ENCODE data around the gene PFKFB3. TPM values are rescaled to one million over a fixed set of nuclear protein-coding genes. Genes with fewer than 3 reads are reported as not detected.
"Not testable (repeated sequence)": the region's sequence is repeated elsewhere in the genome, so short reads cannot be mapped to it uniquely, and the experiment has no call there.

PFKFB3 gene
- total RNA-seq, 1 donor from 2014 or later, result 28.1 TPM

GRCh38 chr10:6248908-6249307 is 46.2 kb downstream of the PFKFB3 start:
- intact Hi-C loops (cut with DNase I); ATAC-seq: not testable (repeated sequence)
- peak; percentile 79 for DNase-seq (ENCODE audit: missing footprints)

DNA sequence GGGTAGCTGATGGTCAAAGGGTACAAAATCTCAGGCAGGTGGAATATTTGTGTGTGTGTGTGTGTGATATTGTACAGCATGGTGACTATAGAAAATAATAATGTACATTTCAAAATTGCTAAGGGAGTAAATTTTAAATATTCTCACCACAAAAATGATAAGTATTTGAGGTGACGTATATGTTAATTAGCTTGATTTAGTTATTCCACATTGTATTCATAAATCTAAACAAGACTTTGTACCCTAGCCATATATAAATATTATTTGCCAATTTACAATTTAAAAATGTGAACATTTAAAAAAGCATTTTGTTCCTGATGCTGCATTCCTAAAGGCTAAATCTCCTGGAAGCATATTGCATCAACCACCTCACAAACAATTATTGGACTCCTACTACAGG is 47.0 kb downstream of the PFKFB3 start:
- intact Hi-C loops (cut with DNase I), result no loop called here
- ATAC-seq (no peak), DNase-seq (ENCODE audit: missing footprints) (no peak)

DNA sequence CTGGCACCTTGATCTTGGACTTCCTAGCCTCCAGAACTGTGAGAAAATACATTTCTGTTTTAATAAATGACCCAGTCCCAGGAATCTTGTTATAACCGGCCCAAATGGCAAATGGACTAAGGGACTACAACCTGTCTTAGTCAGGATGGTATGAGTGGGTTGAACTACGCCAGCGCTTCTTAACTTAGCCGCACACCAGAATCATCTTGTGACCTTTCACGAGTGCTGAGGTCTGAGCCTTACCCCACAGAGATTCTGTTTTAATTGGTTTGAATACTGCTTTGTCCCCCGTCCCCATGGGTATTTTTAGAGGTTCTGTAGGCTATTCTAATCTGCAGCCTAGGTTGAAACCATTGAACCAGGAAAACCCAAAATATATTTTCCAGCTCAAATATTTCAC is 48.0 kb downstream of the PFKFB3 start:
- DNase-seq (ENCODE audit: missing footprints), result no peak
- no peak for ATAC-seq
- intact Hi-C loops (cut with DNase I), result no loop called here

GRCh38 chr10:6254201-6254600 is 51.5 kb downstream of the PFKFB3 start:
- ATAC-seq (no peak), DNase-seq (ENCODE audit: missing footprints) (no peak)
- intact Hi-C loops (cut with DNase I), result no loop called here

- no peak for DNase-seq (ENCODE audit: missing footprints)
- no peak for ATAC-seq
- intact Hi-C loops (cut with DNase I), result no loop called here
Observed at GRCh38 chr10:6255548-6256061, 52.9 kb downstream of the PFKFB3 start.

GRCh38 chr10:6256439-6256838 is 53.7 kb downstream of the PFKFB3 start:
- intact Hi-C loops (cut with DNase I), result no loop called here
- DNase-seq (ENCODE audit: missing footprints) (no peak), ATAC-seq (no peak)

DNA sequence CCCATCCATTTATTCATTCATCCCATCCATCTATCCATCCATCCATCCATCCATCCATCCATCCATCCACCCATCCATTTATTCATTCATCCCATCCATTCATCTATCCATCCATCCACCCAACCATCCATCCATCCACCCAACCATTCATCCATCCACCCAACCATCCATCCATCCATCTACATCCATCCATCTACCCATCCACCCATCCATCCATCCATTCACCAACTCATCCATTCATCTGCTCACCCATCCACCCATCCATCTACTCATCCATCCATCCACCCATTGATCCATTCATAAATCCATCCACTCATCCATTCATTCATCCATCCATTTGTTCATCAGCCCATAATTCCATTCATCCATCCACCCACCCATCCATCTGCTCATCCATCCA is 56.4 kb downstream of the PFKFB3 start:
- intact Hi-C loops (cut with DNase I), result no loop called here
- DNase-seq (ENCODE audit: missing footprints) (no peak), ATAC-seq (no peak)

DNA sequence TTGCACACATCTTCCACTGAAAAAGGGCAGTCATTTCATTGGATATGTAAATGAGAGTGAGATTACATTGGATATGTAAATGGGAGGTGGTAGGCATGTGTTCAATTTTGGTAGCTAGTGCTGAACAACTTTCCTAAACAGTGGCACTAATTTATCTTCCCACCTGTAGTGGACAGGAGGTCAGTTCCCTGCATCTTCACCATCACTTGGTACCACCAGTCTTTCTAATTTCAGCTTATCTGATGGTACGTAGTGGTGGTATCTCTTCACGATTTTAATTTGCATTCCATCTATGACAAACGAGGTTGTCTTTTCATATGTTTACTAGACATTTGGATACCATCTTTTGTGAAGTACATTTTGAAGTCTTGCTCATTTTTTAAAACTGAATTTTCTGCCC is 58.1 kb downstream of the PFKFB3 start:
- intact Hi-C loops (cut with DNase I), result no loop called here
- ATAC-seq, result no peak

GRCh38 chr10:6267941-6268340 is 65.2 kb downstream of the PFKFB3 start:
- intact Hi-C loops (cut with DNase I), result no loop called here
- DNase-seq (ENCODE audit: missing footprints) (no peak), ATAC-seq (no peak)

More for the DNA sequence above, 58.1 kb downstream of the PFKFB3 start:
- no peak for DNase-seq (ENCODE audit: missing footprints)

- intact Hi-C loops (cut with DNase I), result no loop called here
- DNase-seq (ENCODE audit: missing footprints) (no peak), ATAC-seq (no peak)
Observed at GRCh38 chr10:6269432-6269831, 66.7 kb downstream of the PFKFB3 start.

- DNase-seq (ENCODE audit: missing footprints), result no peak
- ATAC-seq, result no peak
- intact Hi-C loops (cut with DNase I), result no loop called here
Observed at GRCh38 chr10:6269953-6270867, 67.5 kb downstream of the PFKFB3 start.

GRCh38 chr10:6270951-6271350 is 68.2 kb downstream of the PFKFB3 start:
- no peak for ATAC-seq

DNA sequence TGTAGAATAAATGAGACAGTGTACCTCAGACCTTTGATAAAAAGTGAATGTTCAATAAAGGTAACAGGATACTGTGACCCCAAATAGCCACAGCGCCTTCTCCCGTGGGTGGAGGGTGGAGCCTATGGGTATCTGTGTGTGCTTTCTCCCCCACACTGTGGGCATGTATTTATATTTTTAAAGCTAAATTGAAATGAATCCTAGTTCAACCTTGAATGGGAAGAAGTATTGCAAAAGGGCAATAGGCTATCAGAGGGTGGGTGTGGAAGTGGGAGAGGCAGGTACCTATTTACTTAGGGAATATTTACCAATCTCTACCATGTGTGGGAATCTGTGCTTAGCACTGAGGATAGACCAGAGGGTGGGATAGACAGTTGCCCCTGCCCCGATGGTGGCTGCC is 68.9 kb downstream of the PFKFB3 start:
- intact Hi-C loops (cut with DNase I), result no loop called here
- ATAC-seq, result no peak

More at GRCh38 chr10:6270951-6271350, 68.2 kb downstream of the PFKFB3 start:
- no peak for DNase-seq (ENCODE audit: missing footprints)
- intact Hi-C loops (cut with DNase I), result no loop called here

DNA sequence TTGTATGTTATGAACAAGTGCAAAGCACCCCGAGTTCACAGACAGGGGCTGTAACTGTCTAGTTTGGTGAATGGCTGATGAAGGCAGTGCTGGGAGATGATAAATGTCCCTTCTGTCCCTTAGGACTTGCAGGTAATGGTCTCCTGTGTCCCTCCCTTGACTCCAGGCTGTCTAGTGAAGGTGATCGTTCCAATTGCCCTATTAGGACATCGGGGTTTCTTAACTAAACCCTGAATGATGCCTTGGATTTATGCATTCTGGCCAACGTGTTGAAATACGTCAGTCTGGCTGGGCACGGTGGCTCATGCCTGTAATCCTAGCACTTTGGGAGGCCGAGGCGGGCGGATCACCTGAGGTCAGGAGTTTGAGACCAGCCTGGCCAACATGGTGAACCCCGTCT is 69.4 kb downstream of the PFKFB3 start:
- ATAC-seq (no peak), DNase-seq (ENCODE audit: missing footprints) (no peak)
- intact Hi-C loops (cut with DNase I), result no loop called here

More for the DNA sequence above, 68.9 kb downstream of the PFKFB3 start:
- DNase-seq (ENCODE audit: missing footprints), result no peak

DNA sequence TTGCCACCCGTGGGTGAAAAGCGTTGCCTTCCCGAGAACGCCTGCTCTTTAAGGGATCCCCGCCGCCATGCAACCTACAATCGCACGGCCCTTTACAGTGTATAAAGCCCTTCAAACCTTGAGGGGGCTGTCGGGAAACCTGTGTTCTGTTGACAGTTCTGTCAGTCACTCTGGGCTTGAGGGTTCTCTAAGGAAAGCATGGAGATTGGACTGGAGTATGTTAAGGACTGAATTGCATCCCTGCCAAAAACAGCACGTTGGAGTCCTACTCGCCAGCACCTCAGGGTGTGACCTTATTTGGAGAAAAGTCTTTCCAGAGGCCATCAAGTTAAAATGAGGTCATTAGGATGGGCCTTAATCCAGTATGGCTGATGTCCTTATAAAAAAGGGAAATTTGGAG is 70.6 kb downstream of the PFKFB3 start:
- intact Hi-C loops (cut with DNase I), result no loop called here
- no peak for DNase-seq (ENCODE audit: missing footprints)
- no peak for ATAC-seq

GRCh38 chr10:6274040-6274439 is 71.3 kb downstream of the PFKFB3 start:
- ATAC-seq, result no peak
- intact Hi-C loops (cut with DNase I), result no loop called here
- no peak for DNase-seq (ENCODE audit: missing footprints)

- DNase-seq (ENCODE audit: missing footprints), result no peak
- no peak for ATAC-seq
- intact Hi-C loops (cut with DNase I), result no loop called here
Observed at GRCh38 chr10:6274484-6274883, 71.8 kb downstream of the PFKFB3 start.

- intact Hi-C loops (cut with DNase I), result no loop called here
- DNase-seq (ENCODE audit: missing footprints) (peak; percentile 96), ATAC-seq (peak; percentile 98)
Observed at GRCh38 chr10:6275022-6275997, 72.6 kb downstream of the PFKFB3 start.

DNA sequence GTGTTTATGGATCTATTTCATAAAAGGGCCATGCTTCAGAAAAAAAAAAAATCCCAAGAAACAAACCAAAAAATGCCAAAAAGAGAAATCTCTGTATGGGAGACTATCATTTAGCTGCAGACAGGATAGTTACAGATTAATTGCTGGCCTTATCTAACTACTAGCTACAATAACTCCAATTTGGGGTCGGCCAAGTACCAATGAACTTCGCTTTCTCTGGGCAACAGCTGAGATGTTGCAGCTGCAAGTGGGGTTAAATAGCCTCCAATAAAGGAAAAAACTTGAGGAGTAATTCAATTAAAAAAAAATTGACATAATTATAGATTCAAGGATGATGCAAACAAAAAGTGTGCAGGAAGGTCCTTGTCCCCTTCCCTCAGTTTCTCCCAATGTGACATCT is 73.6 kb downstream of the PFKFB3 start:
- DNase-seq (ENCODE audit: missing footprints) (no peak), ATAC-seq (no peak)
- intact Hi-C loops (cut with DNase I), result no loop called here

Measured in Right ventricle myocardium inferior (tissue), 1 donor.